ENCODE data around the gene NAA11.

NAA11 gene

DNA sequence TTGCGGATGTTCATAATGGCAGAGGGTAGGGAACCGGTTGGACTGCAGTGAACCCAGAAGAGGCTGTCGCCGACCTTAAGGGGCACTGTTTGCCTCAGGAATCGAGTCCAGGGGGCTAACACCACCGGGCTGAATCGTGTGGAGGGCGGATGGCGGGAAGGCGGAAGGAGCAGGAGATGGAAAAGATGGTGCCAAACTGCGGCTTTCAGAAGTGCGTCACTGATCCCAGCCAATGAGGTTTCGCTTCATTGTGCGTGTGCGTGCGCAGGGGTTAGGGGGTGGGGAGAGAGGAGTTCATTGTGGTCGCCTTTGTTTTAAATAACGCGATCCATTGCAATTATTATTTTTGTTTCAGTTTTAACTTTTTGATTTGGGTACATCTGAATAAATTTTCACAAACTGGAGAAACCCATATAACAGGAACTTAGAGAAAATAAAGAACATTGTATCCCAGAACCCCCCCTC is at the start of gene NAA11:
Gene NAA11, minus strand, starts transcription at position 198 of the 465 bp plus-strand sequence. Its CDS starts 184 bp downstream, at position 14.
- no peak for FAIRE-seq

DNA sequence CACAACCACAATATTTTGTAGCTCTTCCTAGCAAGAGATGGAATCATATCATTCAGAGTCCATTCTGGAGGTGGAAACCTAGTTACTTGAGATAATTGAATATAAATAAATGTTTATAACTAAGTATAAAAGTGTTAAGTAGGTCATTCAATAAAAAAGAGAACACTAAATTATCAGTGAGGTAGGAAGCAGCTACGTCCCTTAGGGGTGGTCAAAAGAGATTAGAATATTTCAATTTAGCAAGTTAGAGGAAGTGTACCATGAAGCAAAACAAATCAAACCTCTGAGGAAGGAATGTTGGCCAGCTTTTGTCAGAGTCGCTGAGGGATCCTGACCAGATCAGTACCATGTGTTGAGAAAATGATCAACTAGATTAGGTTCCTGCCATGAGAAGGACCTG is 44.2 kb upstream of the NAA11 start:
- no peak for FAIRE-seq

DNA sequence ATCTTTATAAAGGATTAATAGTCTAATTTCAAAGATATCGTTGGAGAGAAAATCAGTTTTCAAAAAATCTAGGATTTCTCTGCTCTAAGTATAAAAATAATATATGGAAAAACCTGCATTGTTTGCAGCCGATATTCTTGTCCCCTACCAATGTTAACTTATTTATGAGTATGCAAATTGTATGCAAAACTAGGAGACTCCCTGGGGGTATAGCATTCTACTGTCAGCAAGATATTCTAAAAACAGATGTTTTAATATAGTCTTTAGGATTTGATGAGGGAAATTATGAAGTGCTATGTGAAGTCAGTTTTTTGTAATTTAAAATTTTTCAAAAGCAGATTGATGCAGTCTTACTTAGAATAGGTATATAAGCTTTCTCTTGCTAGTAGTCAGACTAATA is 41.2 kb upstream of the NAA11 start:
- no peak for FAIRE-seq

DNA sequence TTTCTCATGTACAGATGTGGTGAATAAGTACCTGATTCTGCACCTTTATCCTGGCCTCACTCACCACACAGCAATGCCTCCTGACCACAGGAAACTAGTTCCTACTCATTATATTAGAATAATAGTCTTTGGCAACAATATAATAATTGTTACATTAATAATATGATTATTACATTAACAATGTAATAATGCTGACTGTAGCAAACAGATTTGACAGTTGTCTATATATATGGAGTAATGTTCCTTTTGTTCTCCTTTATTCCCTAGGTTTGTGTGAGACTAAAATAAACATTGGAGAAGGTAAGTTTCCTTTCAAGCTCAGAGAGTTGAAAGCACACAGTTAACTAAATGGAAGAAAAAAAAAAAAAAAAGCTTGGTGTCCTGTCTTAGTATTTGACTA is 40.6 kb upstream of the NAA11 start:
- no peak for FAIRE-seq

GRCh38 chr4:79364061-79364460 is 38.2 kb upstream of the NAA11 start:
- FAIRE-seq, result no peak

DNA sequence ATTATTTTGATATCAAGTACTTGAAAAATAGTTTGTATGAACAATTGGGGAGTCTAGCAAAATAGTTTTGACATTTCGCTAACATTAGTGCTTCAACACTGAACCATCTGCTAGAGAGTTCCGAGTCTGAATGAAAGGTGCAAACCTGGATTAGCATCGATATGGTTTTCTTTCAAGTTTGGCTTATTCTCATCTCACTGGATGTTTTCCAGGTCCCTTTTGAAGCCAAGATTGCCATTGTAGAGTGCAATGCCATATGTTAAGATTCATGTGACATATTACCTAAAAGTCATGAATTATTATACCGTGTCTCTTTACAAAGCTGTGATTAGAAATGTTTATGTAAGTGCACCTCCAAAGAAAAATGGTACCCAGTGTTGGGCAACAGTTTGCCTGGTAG is 36.8 kb upstream of the NAA11 start:
- no peak for FAIRE-seq

DNA sequence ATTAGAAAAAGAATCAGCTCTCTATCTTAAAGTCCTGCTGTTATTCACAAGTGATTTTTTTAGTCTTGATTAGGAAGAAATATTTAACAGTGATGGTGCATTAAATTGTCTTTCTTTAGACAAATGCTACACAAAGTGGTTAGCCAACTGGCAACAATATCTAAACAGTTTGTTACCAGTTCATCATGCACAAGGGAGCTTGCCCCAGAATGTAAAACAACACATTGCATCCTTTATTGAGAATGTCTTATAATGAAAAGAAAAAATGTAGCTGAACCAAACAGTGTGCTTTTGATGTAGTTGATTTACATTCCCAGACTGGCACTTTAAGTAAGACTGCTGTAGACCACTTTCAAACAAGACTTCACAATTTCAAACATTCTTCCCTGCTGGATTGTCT is 34.1 kb upstream of the NAA11 start:
- no peak for FAIRE-seq

DNA sequence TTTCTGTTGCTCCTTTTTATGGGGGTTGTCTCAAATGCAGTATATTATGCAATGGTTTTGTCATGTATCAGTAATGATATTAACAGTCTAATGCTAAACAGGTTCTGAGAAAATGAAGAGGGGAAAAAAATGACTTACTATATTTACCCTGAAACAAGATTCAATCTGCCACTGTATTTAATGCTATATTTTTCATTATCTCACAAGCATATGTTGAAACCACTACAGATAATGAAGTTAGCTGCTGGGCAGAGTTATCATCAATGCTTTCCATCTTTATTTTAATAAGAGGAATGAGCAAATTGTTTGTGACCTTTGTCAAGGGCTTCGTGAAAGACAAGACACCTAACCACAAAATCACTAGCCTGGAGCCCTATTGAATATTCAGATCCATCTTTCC is 32.6 kb upstream of the NAA11 start:
- FAIRE-seq, result no peak

- FAIRE-seq, result no peak
Observed at GRCh38 chr4:79357365-79357764, 31.5 kb upstream of the NAA11 start.

- FAIRE-seq, result peak; percentile 57
Observed at GRCh38 chr4:79353075-79353474, 27.2 kb upstream of the NAA11 start.

- FAIRE-seq, result no peak
Observed at GRCh38 chr4:79348405-79348804, 22.5 kb upstream of the NAA11 start.

DNA sequence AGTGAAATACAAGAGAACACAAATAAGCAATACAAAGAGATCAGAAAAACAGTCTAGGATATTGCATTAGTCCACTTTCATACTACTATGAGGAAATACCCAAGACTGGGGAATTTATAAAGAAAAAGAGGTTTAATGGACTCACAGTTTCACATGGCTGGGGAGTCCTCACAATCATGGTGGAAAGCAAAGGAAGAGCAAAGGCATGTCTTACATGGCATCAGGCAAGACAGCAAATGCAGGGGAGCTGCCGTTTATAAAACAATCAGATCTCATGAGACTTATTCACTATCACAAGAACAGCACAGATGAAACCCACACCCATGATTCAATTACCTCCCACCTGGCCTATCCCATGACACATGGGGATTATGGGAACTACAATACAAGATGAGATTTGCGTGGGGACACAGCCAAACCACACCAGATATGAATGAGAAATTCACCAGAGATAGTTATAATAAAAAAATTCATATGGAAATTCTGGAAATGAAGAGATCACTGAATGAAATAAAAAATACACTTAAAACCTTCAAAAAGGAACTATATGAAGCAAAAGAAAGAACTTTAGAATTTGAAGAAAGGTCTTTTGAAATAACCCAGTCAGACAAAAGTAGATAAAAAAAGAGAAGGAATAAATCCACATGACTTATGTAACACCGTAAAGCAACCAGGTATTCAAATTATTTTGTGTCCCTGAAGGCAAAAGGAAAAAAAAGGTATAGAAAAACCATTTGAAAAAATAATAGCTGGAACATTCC is 16.2 kb upstream of the NAA11 start:
- no peak for FAIRE-seq

DNA sequence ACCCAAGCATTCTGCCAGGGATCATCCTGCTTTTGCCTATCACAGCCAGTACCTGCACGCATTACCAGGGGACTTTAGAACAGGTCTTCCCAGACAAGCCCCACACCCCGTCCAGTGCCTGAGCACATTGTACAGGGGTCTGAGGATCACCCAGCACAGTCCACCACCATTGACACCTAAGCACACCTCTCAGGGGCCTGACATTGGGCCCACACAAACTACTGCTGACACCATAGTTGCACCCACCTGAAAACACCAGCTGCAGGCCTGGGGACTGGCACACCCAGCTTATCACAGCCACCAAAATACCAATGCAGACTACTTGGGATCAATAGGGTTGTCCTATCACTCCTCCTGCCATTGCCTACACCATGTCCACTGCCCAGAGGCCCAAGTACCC is 14.7 kb upstream of the NAA11 start:
- no peak for FAIRE-seq

DNA sequence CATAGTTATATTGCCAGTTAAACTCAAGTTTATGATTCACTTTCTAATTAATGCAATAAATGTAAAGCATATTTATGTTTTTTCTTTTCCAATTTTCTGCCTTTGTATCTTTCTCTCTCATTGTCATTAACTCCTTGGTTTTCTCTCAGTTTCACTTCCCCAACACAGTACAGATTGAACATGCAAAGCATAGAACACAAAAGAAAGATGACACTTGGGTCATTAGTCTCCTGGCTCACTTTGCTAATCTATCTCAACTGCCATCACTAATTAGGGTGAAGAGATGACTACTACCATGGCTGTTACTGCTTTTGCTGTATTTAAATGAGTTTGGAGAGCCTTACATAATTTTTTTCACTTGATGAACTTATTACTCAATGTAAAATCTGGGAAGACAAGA is 12.3 kb upstream of the NAA11 start:
- no peak for FAIRE-seq

DNA sequence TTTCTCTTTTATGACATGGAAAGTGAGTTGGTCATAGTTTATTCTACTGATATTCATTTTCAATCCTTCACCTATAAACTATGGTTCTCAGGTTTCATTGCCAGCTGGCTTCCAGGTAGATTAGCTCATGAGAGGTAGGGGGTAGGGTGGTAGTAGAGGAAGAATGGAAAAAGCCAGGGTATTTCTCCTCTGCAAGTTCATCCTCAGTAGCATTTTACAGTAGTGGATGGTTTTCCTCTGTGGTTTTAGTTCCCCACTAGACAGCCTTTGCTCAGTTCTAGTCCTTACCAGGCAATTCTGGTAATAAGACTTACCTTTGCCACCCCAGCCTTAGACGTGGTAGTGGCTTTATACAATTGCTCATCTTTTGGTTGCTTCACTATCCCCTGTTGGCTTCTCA is 8.9 kb upstream of the NAA11 start:
- no peak for FAIRE-seq

GRCh38 chr4:79334341-79334740 is 8.5 kb upstream of the NAA11 start:
- no peak for FAIRE-seq

DNA sequence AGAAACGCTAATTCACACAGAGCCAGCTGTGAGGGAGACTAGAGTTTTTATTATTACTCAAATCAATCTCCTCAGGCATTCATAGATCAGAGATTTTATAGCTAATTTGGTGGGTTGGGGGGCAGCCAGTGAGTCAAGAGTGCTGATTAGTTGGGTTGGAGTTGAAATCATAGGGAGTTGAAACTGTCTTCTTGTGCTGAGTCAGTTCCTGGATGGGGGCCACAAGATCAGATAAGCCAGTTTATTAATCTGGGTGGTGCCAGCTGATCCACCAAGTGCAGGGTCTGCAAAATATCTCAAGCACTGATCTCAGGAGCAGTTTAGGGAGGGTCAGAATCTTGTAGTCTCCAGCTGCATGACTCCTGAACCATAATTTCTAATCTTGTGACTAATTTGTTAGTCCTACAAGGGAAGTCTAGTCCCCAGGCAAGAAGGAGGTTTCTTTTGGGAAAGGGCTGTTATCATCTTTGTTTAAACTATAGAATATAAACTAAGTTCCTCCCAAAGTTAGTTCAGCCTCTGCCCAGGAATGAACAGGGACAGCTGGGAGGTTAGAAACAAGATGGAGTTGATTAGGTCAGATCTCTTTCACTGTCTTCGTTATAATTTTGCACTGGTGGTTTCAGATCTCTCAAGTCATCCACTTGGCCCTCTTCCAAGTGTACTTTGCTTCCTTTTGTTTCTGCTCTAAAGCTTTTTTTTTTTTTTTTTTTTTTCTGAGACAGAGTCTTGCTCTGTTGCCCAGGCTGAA is 5.4 kb upstream of the NAA11 start:
- no peak for FAIRE-seq

DNA sequence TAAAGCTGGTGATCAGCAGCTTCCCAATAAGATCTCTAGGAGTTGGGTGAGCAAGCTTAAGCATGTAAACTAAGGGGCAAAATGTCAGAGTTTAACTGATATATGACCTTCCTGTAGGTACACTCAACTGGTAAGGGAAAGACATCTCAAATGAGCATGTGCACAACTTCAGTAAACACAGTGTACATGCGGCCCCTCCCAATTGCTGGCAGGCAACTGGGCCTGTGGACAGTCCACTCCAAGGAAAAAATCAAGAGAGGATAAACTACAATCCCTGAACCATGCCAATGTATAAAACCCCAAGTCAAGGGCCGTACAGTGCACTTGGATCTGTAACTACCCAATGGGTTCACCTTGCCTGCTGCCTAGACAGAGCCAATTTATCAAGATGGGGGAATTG is 4.9 kb upstream of the NAA11 start:
- no peak for FAIRE-seq

DNA sequence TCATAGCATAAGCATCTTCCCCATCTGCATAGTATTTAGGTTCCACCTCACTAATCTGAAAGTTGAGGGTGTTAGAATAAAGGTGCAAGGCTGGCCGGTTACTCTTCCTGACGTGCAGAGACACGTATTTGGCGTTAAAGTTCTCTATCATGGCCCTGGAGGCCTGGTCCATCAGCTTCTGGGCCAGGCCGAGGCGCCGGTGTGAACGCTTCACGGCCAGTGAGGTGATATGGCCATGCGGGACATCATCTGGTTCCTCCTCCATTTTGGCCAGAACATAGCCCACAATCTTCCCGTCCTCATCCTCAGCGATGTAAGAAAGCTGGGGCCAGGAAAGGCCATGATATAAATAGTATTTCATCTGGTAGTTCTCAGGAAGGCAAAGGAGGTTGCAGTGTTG is 425 bp downstream of the NAA11 start:
- FAIRE-seq, result no peak

GRCh38 chr4:79319975-79320374 is 5.9 kb downstream of the NAA11 start:
- no peak for FAIRE-seq

DNA sequence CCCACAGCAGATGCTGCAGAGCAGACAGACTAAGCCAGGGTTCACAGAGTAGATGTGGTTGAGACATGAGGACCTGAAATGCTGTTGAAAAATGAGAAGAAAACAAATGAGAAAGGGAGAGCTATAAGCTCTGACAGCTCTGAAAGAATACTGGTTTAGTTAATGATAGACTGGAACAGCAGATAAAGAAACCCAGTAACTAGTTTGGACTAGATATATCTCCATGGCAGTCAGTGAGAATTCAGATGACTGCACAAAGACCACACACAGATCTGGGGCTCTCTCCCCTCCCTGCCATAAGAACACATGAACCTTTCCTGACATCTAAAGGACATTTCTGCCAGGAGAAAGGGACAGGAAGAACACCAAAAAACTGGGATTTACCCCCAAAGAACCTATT is 8.2 kb downstream of the NAA11 start:
- FAIRE-seq, result no peak

GRCh38 chr4:79315891-79316290 is 10.0 kb downstream of the NAA11 start:
- no peak for FAIRE-seq

DNA sequence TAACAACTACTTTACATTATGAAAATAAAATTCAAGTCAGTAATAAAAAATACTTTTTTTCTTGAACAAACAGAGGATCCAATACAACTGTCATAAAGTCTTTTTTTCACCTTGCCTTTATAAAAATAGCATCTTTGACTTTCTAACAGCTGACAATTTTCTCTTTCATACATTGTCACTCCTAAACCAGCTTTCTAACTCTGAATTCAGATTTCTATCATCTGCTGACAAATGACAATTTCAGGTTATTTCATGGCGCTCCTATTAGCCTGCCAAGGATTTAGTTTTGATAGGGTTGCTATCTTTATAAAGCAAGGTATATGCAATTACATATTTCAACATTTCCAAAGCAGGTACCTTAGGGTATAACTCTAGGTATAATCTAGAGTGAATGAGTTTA is 14.6 kb downstream of the NAA11 start:
- no peak for FAIRE-seq

DNA sequence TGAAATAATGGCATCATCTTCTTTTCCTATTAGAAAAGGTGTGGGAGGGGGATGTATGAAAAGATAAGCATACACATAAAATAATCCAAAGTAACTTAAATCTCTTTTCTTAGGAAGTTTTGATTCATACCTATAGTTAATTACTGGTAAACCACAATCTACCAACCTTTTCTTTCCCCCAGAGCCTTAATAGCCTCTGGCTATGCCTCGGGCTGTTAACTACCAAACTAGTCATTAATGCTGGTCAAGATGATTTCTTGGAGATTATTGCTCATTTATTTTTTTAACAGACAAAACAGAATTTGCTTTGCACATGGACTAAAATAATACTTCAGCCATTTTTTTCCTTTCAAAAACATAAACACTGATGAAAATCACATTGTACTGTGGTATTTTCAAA is 16.9 kb downstream of the NAA11 start:
- FAIRE-seq, result no peak

Measured in endometrium (tissue), 2 donors.